ENCODE data around the gene MACROD2.

GRCh38 chr20:14538433-14538832, 543.1 kb downstream of the MACROD2 start:
- TF ChIP-seq EZH2phosphoT487 (IDR thresholded peaks at IDR 0.05; ENCODE audit: unreplicated experiment): no peak
- TF ChIP-seq, protein P1, sequence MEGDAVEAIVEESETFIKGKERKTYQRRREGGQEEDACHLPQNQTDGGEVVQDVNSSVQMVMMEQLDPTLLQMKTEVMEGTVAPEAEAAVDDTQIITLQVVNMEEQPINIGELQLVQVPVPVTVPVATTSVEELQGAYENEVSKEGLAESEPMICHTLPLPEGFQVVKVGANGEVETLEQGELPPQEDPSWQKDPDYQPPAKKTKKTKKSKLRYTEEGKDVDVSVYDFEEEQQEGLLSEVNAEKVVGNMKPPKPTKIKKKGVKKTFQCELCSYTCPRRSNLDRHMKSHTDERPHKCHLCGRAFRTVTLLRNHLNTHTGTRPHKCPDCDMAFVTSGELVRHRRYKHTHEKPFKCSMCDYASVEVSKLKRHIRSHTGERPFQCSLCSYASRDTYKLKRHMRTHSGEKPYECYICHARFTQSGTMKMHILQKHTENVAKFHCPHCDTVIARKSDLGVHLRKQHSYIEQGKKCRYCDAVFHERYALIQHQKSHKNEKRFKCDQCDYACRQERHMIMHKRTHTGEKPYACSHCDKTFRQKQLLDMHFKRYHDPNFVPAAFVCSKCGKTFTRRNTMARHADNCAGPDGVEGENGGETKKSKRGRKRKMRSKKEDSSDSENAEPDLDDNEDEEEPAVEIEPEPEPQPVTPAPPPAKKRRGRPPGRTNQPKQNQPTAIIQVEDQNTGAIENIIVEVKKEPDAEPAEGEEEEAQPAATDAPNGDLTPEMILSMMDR (conservative IDR thresholded peaks at IDR 0.05; ENCODE audit: low read depth in 2 of 2): no peak
- no peak for TF ChIP-seq POLR2AphosphoS5 (IDR thresholded peaks at IDR 0.05; ENCODE audit: low read depth)
- no peak for TF ChIP-seq EZH2 (IDR thresholded peaks at IDR 0.05; ENCODE audit: low read depth, unreplicated experiment)
- TF ChIP-seq ZNF331 (CRISPR knock-in tag; IDR thresholded peaks at IDR 0.05; ENCODE audit: low read depth): no peak
- TF ChIP-seq REST (IDR thresholded peaks at IDR 0.05; ENCODE audit: unreplicated experiment): no peak
- TF ChIP-seq JUNB (IDR thresholded peaks at IDR 0.05; ENCODE audit: unreplicated experiment): no peak
- TF ChIP-seq ETS1 (IDR thresholded peaks at IDR 0.05): no peak
- no peak for TF ChIP-seq NANOG (IDR thresholded peaks at IDR 0.05; ENCODE audit: borderline replicate concordance)

All from GM23338 (cell line).